HEK293T (cell line): ENCODE measurements around the gene LRRC4B.

Experiments
- CTCF ChIA-PET: fragments of 350-600 bp; formaldehyde crosslinking; extraction: SDS; loops from one replicate; lab custom pipeline; 2021; ENCODE audit warnings: antibody characterized with exemption, inconsistent platforms; lab: Yijun Ruan, JAX
- POLR2A ChIA-PET: fragments of 350-600 bp; formaldehyde crosslinking; extraction: SDS; loops from one replicate; lab custom pipeline; 2020; ENCODE audit warnings: antibody characterized with exemption, inconsistent platforms; lab: Yijun Ruan, JAX
- DNase-seq: peaks from one replicate; pipeline ENCODE4 v3.0.0; 2012; ENCODE audit warnings: mixed read lengths; ENCODE audit errors: extremely low spot score
- ARNT ChIP-seq: fragments of 450-650 bp; IDR thresholded peaks from 2 replicates; pipeline ENCODE4 v1.6.1; 2017; ENCODE audit warnings: mild to moderate bottlenecking
- BHLHE40 ChIP-seq: fragments of 450-650 bp; IDR thresholded peaks from 2 replicates; pipeline ENCODE4 v1.6.1; 2016; ENCODE audit warnings: mild to moderate bottlenecking, moderate library complexity, borderline replicate concordance
- CTBP1 ChIP-seq: fragments of 450-650 bp; IDR thresholded peaks from 2 replicates; pipeline ENCODE4 v1.6.1; 2016; ENCODE audit warnings: borderline replicate concordance
- ELF4 ChIP-seq: fragments of 450-650 bp; IDR thresholded peaks from 2 replicates; pipeline ENCODE4 v1.6.1; 2017; ENCODE audit warnings: antibody characterized with exemption
- FOXA1 ChIP-seq: fragments of 450-650 bp; IDR thresholded peaks from 2 replicates; pipeline ENCODE4 v1.6.1; 2016; ENCODE audit warnings: mild to moderate bottlenecking
- FOXK2 ChIP-seq: fragments of 450-650 bp; IDR thresholded peaks from 2 replicates; pipeline ENCODE4 v1.6.1; 2016; ENCODE audit warnings: mild to moderate bottlenecking
- FOXM1 ChIP-seq: fragments of 450-650 bp; IDR thresholded peaks from 2 replicates; pipeline ENCODE4 v1.6.1; 2017; ENCODE audit warnings: mild to moderate bottlenecking, borderline replicate concordance
- HDGF ChIP-seq: fragments of 450-650 bp; IDR thresholded peaks from 2 replicates; pipeline ENCODE4 v1.6.1; 2017; ENCODE audit warnings: antibody characterized with exemption, borderline replicate concordance
- L3MBTL2 ChIP-seq: fragments of 450-650 bp; conservative IDR thresholded peaks from 2 replicates; pipeline ENCODE4 v1.6.1; 2016; ENCODE audit warnings: mild to moderate bottlenecking
- LEF1 ChIP-seq: fragments of 450-650 bp; IDR thresholded peaks from 2 replicates; pipeline ENCODE4 v1.6.1; 2017; ENCODE audit warnings: mild to moderate bottlenecking, borderline replicate concordance
- NFRKB ChIP-seq: fragments of 450-650 bp; IDR thresholded peaks from 2 replicates; pipeline ENCODE4 v1.6.1; 2016; ENCODE audit warnings: mild to moderate bottlenecking, moderate library complexity
- SP1 ChIP-seq: fragments of 450-650 bp; IDR thresholded peaks from 2 replicates; pipeline ENCODE4 v1.6.1; 2017
- SUZ12 ChIP-seq: fragments of 450-650 bp; IDR thresholded peaks from 2 replicates; pipeline ENCODE4 v1.6.1; 2016; ENCODE audit warnings: mild to moderate bottlenecking
- TARDBP ChIP-seq: fragments of 450-650 bp; IDR thresholded peaks from 2 replicates; pipeline ENCODE4 v1.6.1; 2016
- ZNF384 ChIP-seq: fragments of 450-650 bp; IDR thresholded peaks from 2 replicates; pipeline ENCODE4 v1.6.1; 2016
- TF ChIP-seq, protein P1 (sequence below): fragments of 450-650 bp; IDR thresholded peaks from 2 replicates; pipeline ENCODE4 v1.6.1; 2016

Gene LRRC4B

DNA sequence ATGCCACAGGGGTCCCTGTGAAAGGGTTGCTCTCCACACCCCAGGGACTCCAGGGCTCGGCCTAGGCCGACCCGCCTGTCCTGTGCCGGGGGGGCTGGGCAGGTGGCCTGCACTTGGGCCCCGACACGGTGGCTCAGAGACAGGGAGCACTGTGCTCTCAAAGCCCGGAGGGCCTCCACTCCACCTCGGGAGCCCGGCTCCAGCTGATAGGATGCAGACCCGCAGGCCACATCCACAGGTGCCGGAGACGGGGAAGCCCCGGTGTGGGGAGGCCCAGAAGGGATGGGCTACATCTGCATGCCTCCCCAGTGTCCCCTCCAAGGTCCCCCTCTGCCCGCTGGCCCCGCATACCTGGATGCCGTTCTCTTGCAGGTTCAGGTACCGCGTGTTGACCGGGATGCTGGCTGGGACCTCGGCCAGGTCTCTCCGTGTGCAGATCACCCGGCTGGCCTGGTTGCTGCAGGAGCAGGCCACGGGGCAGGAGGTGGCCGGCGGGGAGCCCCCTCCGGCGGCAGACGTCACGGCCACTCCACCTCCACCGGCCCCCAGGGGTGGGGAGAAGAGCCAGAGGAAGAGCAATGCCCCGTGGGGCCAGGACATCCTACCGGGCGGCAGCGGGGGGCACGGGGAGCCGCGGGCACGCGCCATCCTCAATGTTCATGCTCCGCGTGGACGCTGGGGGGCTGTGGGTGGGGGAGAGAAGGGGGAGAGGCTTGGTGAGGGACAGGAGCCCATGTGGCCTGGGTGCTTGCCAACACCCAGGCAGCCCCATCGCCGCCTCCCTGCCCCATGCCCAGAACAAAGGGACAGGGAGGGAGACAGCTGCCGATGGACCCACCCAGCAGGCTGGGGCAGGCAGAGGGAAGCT is 19.8 kb downstream of the LRRC4B start:
- ChIA-PET POLR2A (no interaction called here), CTCF (interaction anchor here (1.5 kb wide), 1 partner anchor 8 kb away, joined by 4 read pairs; no protein-coding TSS in a partner anchor)
- no peak for DNase-seq
- TF ChIP-seq FOXM1 (no peak), SUZ12 (no peak), FOXK2 (no peak), TARDBP (no peak), L3MBTL2 (no peak), ARNT (no peak), BHLHE40 (no peak), ZNF384 (no peak)
- TF ChIP-seq, protein P1, sequence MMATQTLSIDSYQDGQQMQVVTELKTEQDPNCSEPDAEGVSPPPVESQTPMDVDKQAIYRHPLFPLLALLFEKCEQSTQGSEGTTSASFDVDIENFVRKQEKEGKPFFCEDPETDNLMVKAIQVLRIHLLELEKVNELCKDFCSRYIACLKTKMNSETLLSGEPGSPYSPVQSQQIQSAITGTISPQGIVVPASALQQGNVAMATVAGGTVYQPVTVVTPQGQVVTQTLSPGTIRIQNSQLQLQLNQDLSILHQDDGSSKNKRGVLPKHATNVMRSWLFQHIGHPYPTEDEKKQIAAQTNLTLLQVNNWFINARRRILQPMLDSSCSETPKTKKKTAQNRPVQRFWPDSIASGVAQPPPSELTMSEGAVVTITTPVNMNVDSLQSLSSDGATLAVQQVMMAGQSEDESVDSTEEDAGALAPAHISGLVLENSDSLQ = no peak

DNA sequence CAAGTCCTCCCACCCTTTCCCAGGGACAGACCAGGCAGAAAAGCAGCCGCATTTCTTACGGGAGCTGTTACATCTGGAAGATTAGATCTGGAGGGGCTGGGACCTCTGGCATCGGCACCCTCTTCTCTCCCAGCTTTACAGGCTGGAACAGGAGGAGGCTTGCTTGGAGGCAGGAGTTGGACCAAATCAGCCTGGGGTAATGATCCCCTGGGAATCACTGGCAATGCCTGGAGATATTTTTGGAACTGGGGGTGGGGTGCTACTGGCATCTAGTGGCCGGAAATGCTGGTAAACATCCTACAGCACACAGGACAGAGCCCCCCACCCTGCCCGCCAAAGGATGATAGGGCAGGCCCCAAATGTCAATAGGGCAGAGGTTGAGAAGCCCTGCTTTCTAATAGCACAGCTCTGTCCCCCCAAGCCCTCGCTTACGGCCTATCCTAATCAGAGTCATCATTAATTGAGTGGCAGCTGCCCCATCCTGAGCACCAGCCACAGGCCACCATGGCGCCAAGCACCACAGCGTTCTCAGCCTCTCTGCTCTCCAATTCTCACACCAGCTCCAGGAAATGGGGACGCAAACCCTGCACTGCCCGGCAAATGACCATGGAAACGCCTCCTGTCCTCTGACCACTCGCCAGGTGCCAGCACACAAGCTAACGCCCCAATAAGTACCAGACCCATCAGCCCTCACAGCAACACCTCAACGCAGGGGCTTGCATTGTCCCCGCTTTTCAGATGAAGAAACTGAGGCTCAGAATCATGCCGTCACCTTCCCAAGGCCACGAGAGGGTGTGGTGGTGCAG is 20.6 kb downstream of the LRRC4B start:
- ChIA-PET POLR2A (interaction anchor here (0.8 kb wide), 1 partner anchor 9 kb away, joined by 3 read pairs; no protein-coding TSS in a partner anchor), CTCF (interaction anchor here (0.6 to 1.5 kb wide), 3 partner anchors 9 to 229 kb away, joined by 3 to 4 read pairs (median 3); no protein-coding TSS in a partner anchor)
- no peak for DNase-seq
- TF ChIP-seq TARDBP (no peak), HDGF (no peak), FOXA1 (no peak), BHLHE40 (no peak), FOXM1 (no peak), SP1 (no peak), NFRKB (no peak), CTBP1 (no peak), LEF1 (no peak), ELF4 (no peak), SUZ12 (no peak), ARNT (no peak), FOXK2 (no peak), ZNF384 (no peak), L3MBTL2 (no peak)
- TF ChIP-seq, protein P1 = no peak

DNA sequence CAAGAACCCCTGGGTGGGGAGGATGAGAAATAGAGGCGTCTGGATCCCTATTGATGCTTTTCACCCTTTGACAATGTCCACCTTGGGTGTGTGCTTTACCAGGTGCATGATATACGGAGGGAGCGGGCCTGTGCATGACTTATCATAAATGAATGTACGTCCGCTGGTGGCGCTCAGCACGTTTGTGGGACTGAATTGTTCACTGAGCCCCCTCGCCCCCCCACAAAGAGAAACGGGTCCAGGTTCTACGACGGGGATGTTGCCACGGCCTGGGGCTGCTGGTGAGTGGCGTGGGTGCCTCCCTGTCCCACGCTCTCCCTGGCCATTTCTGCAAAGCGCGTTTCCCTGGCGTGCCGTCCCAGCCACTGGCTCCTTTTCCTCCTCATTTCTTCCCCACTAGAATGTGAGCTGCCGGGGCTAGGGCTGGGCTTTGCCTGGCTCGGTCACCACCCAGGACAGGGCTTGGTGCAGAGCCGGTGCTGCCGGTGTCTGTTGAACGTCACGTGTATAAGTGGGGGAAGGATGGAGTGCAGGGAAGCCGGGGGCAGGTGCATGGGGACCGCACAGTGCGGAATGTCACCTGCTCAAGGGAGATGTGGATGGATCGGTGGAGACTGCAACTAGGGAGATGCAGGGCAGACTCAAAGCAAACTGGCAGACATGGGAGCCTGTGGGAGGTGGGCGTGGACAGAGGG is 21.6 kb downstream of the LRRC4B start:
- POLR2A ChIA-PET = no interaction called here
- CTCF ChIA-PET = interaction anchor here (1.5 kb wide), 1 partner anchor 10 kb away, joined by 4 read pairs; no protein-coding TSS in a partner anchor
- DNase-seq = no peak
- no peak for TF ChIP-seq HDGF
- no peak for TF ChIP-seq ARNT
- TF ChIP-seq SP1 = no peak
- TF ChIP-seq NFRKB = no peak
- no peak for TF ChIP-seq L3MBTL2

DNA sequence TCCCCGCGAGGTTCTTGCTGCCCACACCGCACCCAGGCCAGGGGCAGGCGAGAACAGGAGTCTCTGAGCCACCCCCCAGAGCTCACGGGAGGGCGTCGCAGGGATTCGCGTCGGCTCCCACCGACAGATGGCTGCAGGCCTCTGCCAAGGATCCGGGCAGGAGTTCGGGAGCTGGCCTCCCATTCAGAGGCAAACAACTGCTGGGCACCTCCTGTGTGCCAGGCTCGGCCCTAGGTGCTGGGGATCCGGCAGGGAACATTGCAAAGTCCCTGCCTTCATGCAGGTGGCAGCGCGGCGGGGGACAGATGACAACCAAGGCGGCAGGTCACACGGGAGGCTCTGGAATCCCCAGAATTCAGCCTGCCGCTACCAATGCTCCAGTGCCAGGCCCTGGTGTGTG is 25.3 kb downstream of the LRRC4B start:
- DNase-seq = no peak
- ChIA-PET POLR2A (no interaction called here), CTCF (interaction anchor here (3.6 kb wide), 1 partner anchor 13 kb away, joined by 10 read pairs; no protein-coding TSS in a partner anchor)
- TF ChIP-seq SP1 (no peak), ELF4 (no peak), SUZ12 (no peak), TARDBP (no peak), NFRKB (no peak), HDGF (no peak), L3MBTL2 (no peak), LEF1 (no peak), FOXM1 (no peak), BHLHE40 (no peak), FOXK2 (no peak), FOXA1 (no peak)

DNA sequence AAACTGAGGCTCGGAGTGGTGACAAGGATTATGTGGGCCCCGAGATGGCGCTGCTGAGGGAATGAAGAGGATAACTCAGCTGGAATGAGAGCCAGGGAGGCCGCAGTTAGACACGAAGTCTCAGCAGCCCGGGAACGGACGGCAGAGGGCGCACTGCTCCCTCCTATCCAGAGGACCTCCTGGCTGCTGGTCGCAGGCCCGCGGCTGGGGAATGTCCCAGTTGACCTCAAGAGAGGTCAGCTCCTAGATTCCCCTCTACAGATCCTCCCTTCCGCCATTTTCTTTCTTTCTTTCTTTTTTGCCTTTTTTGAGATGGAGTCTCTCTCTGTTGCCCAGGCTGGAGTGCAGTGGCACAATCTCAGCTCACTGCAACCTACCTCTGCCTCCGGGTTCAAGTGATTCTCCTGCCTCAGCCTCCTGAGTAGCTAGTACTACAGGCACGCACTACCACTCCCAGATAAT is 30.4 kb downstream of the LRRC4B start:
- TF ChIP-seq, protein P1 = no peak
- TF ChIP-seq L3MBTL2 = no peak
- ChIA-PET POLR2A (interaction anchor here (0.8 kb wide), 1 partner anchor 27 kb away, joined by 3 read pairs; the partner anchor contains the start of gene JOSD2), CTCF (interaction anchor here (0.6 to 2.8 kb wide), 9 partner anchors 12 to 244 kb away, joined by 3 to 27 read pairs (median 4); no protein-coding TSS in a partner anchor)
- peak; percentile 92 for DNase-seq
